Progenitor cell of endocrine pancreas (in vitro differentiated cells): ENCODE data around the gene HMCES. TPM values are rescaled to one million over a fixed set of nuclear protein-coding genes. Genes with fewer than 3 reads are reported as not detected.

Experiments
- DNase-seq: peaks from one replicate; pipeline ENCODE4 v3.0.0; 2021; ENCODE audit warnings: low spot score; ENCODE audit not compliant: unreplicated experiment
- H3K27ac Mint-ChIP-seq: 2 replicates; pipeline ENCODE4 v1.8.0; 2021; ENCODE audit warnings: mild to moderate bottlenecking, moderate library complexity, mixed read lengths
- H3K27me3 Mint-ChIP-seq: 2 replicates; pipeline ENCODE4 v1.8.0; 2021; ENCODE audit warnings: mixed read lengths
- H3K36me3 Mint-ChIP-seq: 2 replicates; pipeline ENCODE4 v1.8.0; 2022; ENCODE audit warnings: mixed read lengths; ENCODE audit not compliant: insufficient read depth
- H3K4me1 Mint-ChIP-seq: 2 replicates; pipeline ENCODE4 v1.8.0; 2021; ENCODE audit warnings: low read depth, mixed read lengths
- H3K4me3 Mint-ChIP-seq: 2 replicates; pipeline ENCODE4 v1.8.0; 2021; ENCODE audit warnings: low read depth, mild to moderate bottlenecking, moderate library complexity, mixed read lengths
- H3K9me3 Mint-ChIP-seq: 2 replicates; pipeline ENCODE4 v1.8.0; 2021; ENCODE audit warnings: low read depth, mixed read lengths
- total RNA-seq: library from RNA; stranded (reverse); gene quantifications from 2 replicates; pipeline ENCODE4 v1.2.1, GENCODE V29; 2021
- TF ChIP-seq, protein P1 (sequence below): fragments of 200-600 bp; sonication (generic); IDR thresholded peaks from one replicate; pipeline ENCODE4 v1.5.0; 2021; ENCODE audit warnings: antibody characterized with exemption, mild to moderate bottlenecking; ENCODE audit not compliant: unreplicated experiment

The HMCES gene
- total RNA-seq, 1 donor from 2014 or later: 35.3 TPM

DNA sequence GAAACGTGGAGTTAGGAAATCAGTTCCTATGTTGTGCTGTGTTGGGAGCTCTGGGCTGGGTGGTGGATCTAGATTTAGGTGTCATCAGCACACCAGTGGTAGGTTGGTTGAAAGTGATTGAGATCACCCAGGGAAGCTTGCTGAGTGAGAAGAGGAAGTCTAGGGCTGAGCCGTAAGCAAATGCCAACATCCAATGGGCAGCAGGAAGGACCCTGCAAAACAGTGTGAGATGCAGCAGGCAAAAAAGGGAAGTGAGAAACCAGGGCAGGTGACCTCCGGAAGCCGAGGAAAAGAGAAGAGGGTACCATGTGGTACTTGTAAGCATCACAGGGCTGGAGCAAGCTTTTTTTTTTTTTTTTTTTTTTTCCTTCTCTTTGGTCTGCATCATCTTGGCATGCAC, 45.1 kb upstream of the HMCES start:
- Mint-ChIP-seq H3K4me3 (no peak overlapping the region), H3K27ac (no peak overlapping the region), H3K4me1 (no peaks in the 10 kb centered on the region), H3K36me3 (no peaks in the 10 kb centered on the region), H3K9me3 (no peaks in the 10 kb centered on the region), H3K27me3 (no peaks in the 10 kb centered on the region)
- TF ChIP-seq, protein P1, sequence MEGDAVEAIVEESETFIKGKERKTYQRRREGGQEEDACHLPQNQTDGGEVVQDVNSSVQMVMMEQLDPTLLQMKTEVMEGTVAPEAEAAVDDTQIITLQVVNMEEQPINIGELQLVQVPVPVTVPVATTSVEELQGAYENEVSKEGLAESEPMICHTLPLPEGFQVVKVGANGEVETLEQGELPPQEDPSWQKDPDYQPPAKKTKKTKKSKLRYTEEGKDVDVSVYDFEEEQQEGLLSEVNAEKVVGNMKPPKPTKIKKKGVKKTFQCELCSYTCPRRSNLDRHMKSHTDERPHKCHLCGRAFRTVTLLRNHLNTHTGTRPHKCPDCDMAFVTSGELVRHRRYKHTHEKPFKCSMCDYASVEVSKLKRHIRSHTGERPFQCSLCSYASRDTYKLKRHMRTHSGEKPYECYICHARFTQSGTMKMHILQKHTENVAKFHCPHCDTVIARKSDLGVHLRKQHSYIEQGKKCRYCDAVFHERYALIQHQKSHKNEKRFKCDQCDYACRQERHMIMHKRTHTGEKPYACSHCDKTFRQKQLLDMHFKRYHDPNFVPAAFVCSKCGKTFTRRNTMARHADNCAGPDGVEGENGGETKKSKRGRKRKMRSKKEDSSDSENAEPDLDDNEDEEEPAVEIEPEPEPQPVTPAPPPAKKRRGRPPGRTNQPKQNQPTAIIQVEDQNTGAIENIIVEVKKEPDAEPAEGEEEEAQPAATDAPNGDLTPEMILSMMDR: no peak
- DNase-seq: no peak

DNA sequence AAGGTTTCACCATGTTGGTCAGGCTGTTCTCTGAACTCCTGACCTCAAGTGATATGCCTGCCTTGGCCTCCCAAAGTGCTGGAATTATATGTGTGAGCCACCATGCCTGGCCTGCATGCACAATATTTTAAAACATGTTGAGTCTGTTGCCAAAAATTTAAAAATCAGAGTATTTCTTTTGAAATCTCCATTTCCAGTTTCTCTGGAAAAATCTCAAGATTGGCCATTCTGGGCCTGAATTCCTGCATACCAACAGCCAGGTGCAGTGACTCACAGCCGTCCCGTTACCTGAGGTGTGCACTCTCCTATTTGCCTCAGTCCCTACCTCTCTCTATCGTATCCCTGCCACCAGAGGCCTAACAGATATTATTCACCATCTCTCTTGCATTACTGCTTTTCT, 44.2 kb upstream of the HMCES start:
- no peaks in the 10 kb centered on the region for H3K9me3 Mint-ChIP-seq
- H3K27ac Mint-ChIP-seq: no peak overlapping the region
- DNase-seq: no peak
- no peaks in the 10 kb centered on the region for H3K36me3 Mint-ChIP-seq
- TF ChIP-seq, protein P1: no peak
- H3K4me3 Mint-ChIP-seq: no peak overlapping the region
- no peaks in the 10 kb centered on the region for H3K27me3 Mint-ChIP-seq
- H3K4me1 Mint-ChIP-seq: no peaks in the 10 kb centered on the region

DNA sequence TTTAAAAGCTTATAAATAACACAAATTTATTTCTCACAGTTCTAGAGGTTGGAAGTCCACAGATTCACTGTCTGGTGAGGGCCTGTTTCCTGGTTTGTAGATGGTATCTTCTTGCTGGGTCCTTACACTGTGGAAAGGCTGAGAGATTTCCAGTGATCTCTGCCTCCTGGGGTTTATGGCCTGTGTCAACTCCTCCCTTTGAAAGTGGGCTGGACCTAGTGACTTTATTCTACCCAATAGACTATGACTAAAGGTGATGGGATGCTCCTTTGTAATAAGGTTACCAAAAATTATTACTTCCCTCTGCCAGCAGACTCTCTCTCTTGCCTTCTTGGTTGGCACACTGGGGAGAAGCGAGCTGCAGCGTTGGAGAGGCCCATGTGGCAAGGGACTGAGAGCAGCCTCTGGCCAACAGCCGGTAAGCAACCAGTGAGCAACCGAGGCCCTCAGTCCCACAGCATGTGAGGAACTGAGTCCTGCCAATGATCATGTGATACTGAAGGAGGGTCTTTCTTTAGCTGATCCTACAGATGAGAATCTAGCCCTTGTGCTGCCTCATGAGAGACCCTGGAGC, 43.2 kb upstream of the HMCES start:
- H3K27me3 Mint-ChIP-seq: no peaks in the 10 kb centered on the region
- TF ChIP-seq, protein P1: no peak
- no peaks in the 10 kb centered on the region for H3K9me3 Mint-ChIP-seq
- H3K4me3 Mint-ChIP-seq: no peak overlapping the region
- H3K36me3 Mint-ChIP-seq: no peaks in the 10 kb centered on the region
- no peaks in the 10 kb centered on the region for H3K4me1 Mint-ChIP-seq
- no peak for DNase-seq
- H3K27ac Mint-ChIP-seq: no peak overlapping the region

DNA sequence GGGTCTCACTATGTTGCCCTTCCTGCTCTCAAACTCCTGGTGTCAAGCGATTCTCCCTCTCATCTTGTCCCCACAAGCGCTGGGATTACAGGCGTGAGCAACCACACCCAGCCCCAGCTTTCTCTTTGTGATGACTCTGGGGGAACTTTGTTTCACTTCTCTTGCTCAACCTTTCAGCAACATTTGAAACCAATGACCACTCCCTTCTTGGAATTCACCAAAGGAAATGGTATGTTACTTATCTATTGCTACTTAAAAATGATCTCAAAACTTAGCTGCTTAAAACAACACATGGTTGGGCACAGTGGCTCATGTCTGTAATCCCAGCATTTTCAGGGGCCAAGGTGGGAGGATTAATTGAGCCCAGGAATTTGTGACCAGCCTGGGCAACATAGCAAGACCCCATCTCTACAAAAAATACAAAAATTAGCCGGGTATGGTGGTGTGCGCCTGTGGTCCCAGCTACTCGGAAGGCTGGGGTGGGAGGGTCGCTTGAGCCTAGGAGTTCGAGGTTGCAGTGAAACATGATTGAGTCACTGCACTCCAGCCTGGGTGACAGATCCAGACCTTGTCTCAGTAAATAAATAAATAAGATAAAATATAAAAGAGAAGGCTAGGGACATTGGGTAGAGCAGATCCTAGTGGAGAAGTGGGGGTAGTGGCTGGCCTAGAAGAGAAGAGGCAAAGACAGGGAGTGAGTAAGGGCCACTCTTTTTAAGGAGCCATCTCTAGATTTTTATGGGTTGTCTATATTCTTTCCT, 39.5 kb upstream of the HMCES start:
- Mint-ChIP-seq H3K27ac (no peak overlapping the region), H3K27me3 (no peaks in the 10 kb centered on the region), H3K4me1 (no peaks in the 10 kb centered on the region), H3K36me3 (no peaks in the 10 kb centered on the region), H3K9me3 (no peaks in the 10 kb centered on the region), H3K4me3 (no peak overlapping the region)
- no peak for DNase-seq
- TF ChIP-seq, protein P1: no peak

DNA sequence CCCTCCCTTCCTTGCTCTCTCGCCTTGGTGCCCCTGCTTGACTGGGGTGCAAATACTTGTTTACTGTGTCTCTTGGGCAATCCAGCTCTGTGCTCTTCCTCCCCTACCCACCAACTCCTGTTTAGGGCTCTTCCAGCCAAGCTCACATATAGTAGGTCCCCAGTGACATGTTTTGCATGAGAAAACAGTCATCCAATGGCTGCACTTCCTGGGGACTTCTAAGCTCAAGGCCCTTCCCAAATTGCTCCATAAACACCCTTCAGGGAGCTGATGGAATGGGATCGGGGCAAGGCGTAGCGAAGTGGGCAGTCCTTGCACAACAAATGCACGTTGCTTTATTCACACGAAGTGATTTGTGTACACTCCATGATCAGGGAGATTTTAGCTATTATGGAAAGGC, 38.7 kb upstream of the HMCES start:
- DNase-seq: no peak
- H3K4me3 Mint-ChIP-seq: no peak overlapping the region
- H3K36me3 Mint-ChIP-seq: no peaks in the 10 kb centered on the region
- H3K4me1 Mint-ChIP-seq: no peaks in the 10 kb centered on the region
- TF ChIP-seq, protein P1: no peak
- no peaks in the 10 kb centered on the region for H3K9me3 Mint-ChIP-seq
- H3K27ac Mint-ChIP-seq: no peak overlapping the region
- H3K27me3 Mint-ChIP-seq: no peaks in the 10 kb centered on the region
